ENCODE results near the gene SQSTM1.

The SQSTM1 gene

DNA sequence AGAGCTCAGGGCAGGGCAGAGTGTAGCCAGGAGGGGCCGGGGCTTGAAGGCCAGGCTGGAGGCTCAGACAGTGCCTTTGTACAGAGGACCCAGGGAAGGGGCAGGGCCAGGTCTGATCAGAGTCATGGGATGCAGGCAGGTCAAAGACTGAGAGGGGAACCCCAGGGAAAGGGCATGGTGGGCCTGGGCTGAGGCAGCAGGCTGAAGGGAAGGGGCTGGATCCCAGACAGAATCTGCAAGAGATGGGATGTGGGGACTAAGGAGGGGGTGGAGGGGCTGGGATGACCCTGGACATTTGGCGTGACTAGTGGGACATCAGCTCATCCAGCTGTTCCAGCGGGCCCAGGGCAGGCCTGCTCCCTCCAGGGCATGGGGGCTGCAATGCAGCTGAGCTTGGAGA is 53.4 kb downstream of the SQSTM1 start:
- no peak for DNase-seq (ENCODE audit: low spot score)

DNA sequence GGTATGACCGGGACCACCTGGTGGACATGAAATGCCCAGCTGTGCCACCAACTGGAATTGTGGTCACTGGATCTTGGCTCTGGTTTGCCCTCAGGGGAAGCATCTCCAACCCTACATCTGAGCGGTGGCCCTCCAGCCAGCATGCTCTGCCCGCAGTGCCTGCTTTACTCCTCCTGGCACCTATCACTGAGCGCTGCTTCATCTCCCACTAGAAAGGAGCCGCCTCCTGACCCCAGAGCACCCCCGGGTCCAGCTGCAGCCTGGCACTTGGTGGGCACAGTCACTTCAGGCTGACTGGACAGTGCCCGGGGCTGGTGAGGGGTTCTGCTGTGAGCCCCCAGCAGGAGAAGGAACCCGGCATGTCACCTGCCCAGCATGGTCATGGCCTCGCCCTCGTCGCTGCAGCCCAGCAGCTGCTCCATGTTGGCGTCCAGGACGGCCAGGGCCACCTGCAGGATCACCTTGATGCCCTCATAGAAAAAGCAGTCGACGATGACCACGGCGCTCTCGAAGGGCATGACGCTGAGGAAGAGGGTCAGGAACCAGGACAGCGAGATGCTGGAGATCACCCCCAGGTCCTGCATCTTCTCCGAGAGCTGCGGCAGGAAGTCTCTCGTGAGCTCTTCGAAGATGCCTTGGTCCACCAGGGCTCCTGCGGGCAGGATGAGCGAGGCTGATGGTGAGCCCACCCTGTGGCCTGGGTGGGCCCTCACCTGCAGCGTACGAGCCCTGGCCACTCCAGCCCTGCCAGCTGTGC is 54.0 kb downstream of the SQSTM1 start:
- DNase-seq (ENCODE audit: low spot score) = no peak

DNA sequence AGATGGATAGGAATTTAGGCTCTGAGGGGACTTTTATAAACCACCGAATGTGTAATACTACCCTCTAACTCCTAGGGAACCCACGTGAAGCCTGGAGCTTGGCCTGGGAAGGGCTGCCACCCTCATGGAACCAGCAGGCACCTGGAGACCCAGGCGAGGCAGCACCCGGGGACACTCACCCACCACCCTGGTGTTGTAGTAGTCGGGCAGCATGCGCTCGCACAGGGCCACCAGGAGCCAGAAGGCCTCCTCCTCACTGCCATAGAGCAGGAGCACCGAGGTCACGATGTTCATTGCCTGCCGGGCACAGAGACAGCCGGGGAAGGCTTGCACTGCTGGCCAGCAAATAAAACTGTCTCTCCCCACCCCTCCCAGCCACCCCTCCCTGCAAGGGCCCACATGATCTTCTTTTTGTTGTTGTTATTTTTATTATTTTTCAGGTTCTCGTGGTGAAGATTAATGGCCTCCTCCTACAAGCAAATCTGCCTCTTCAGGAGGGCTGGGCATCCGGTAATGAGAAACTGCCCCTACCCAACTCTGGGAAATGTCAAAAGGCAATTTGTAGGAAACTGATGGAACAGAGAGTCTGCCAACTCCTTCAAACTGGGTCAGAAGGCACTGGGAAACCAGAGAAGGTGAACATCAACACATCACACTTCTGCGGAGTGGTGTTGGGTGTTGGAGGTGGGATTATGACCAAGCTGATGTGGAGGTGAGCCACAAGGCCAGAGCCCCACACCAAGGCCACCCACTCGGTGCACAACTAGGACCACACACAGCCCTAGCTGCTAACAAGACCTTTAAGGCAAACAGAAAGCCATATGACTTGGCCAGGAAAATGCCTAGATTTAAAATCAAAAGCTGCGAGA is 55.3 kb downstream of the SQSTM1 start:
- DNase-seq (ENCODE audit: low spot score) = no peak

DNA sequence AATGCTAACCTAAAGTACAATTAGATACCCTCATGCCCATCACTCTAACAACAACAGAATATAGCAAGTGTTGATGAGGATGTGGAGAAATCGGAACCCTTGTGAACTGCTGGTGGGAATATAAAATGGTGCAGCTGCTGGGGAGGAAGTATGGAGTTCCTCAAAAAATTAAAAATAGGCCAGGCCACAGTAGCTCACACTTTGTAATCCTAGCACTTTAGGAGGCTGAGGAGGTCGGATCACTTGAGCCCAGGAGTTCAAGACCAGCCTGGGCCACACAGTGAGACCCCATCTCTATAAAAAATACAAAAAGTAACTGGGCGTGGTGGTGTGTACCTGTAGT is 55.9 kb downstream of the SQSTM1 start:
- no peak for DNase-seq (ENCODE audit: low spot score)

DNA sequence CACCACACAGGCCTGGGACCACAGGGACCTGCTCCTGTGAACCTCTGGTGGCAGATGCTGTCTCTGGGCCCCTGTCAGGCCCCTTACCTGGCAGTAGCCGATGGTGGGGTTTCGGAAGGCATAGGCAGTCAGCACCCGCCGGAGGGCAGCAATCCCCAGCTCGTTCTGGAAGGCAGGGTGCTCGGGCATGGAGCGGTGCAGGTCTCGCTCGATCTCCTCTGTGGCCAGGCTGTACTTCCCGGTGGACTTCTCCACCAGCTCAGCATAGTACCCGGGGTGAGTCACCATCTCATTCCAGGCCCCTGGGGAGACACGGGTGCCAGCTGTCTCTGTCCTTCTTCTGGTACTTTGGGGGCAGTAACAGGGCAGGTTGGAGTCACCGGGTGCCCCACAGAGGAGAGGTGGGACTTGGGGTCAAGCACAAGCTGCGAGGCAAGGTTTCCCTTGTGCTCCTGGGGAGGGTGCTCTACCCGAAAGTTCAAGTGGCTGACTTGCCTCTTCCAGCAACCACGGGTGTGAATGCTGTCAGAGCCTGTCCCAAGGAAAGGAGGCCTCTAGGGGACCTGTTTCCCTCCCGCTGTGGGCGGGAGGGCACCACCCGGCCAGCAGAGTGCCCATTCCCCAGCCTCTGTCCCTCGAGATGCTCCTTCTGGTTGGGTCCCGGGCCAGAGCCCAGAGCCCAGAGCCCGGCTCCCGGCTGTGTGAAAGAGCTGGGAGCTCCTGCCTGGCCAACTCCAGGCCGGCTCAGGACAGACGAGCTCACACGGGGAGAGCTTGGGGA is 57.7 kb downstream of the SQSTM1 start:
- DNase-seq (ENCODE audit: low spot score) = no peak

DNA sequence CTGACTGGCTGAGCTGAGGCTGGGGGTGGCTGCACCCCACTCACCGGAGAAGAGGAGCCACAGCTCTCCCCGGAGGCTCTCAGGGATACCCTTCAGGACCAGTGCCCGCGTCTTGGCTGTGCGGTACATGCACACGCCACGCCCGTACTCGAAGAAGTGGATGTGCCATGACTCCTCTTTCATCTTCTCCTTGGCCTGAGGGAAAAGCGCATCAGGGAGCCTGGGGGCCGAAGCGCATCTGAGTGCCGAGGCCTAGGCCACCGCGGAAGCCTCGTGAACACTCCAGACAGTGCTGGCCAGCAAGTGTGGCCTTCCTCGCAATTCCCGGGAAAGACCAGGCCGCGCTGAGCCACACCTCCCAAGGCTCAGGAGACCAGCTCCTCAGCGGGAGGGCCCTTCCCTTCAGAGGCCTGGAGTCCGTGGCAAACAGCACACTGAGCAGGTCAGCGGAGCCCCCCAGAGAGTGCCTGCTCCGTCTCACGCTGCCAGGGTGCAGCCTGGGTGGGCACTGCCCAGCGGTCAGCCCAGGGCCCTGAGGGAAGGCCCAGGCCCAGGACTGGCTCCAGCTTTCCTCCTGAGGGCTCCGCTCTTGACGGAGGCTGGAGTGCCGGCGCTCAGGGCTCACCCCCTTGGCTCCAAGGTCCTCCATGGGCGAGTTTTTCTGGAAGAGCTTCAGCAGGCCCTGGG is 58.4 kb downstream of the SQSTM1 start:
- DNase-seq (ENCODE audit: low spot score) = no peak

DNA sequence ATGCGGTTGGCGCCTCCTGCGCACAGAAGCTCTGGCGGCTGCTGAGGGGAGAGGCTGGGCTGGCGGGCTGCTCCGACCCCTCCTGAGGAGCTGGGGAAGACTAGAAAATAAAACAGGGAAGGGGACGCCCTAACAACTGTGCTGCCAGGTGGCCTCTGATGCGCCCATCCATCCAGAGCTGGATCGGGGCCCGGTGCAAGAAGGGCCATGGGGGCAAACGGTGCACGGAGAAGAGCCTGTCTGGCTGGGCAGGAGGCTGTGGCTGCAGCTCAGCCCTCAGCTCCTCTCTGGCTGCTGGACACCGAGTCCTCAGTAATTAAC is 58.9 kb downstream of the SQSTM1 start:
- no peak for DNase-seq (ENCODE audit: low spot score)

DNA sequence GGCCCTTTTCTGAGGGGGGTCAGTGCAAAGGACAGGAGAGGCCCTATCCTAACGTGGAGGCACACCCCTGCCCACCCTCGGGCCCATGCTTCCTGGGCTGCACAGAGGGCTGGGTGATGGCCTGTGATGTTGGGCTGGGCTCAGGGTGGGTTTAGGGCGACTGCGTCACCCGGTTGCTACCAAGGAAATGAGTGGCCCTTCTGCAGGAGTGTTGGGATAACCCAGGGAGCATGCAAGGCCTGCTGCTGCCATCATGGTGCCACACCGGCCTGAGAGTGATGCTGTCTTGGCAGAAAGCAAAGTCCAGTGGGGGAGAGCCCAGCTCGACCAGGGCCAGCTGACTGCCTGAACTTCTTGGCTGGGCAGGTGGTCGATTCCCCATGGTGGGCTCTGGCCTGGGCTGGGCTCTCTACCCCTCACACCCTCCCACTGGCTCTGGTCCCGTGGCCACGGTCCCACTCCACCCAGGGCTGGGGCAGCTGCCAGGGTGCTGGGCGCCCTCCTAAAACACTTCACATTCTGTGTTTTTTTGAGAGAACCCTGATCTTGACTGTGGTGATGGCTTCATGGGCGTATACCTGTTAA is 59.5 kb downstream of the SQSTM1 start:
- DNase-seq (ENCODE audit: low spot score) = no peak

DNA sequence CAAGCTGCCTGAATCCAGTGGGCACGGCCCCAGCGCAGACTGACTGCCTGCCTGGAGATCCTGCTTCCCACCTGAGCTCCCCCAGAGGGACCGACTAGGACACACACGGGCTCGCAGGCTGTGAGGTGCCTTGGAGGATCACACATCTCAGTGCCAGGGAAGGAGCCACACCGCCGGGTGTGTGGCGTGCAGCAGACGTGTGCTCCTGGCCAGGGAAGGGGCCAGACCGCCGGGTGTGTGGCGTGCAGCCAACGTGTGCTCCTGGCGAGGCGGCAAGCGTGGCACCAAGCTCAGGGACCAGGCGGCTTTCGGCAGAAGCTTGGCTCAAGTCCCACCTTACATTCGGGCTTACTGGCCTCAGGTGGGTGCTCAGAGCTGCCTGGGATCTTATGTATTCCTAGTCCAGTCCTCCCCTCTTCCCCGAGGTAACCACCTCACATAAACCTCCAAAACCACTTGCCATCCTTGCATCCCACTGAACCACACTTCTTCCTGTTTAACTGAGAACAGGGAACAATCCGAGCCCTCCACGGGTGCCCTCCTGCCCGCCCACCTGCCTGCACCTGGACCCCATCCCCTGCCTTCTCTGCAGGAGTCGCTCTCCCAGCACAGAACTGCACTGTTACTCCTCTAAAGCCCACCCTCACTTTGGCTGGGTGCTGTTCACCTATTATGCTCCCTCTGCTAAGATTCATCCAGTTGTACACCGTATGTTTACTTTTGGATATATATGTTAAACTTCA is 60.3 kb downstream of the SQSTM1 start:
- no peak for DNase-seq (ENCODE audit: low spot score)

DNA sequence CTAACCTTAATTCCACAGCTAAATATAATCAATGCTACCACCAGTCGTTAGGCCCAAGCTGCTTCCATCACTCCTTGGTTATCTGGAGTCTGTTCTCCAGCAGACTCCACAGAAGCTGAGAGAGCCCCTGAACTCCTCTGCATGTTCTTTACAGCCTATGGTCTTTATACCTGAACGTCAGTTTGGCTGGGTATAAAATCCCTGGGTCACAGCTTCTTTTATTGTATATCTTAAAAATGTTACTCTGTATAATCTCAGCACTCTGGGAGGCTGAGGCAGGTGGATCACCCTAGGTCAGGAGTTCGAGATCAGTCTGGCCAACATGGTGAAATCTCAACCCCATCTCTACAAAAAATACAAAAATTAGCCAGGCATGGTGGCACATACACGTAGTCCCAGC is 61.6 kb downstream of the SQSTM1 start:
- DNase-seq (ENCODE audit: low spot score) = no peak

DNA sequence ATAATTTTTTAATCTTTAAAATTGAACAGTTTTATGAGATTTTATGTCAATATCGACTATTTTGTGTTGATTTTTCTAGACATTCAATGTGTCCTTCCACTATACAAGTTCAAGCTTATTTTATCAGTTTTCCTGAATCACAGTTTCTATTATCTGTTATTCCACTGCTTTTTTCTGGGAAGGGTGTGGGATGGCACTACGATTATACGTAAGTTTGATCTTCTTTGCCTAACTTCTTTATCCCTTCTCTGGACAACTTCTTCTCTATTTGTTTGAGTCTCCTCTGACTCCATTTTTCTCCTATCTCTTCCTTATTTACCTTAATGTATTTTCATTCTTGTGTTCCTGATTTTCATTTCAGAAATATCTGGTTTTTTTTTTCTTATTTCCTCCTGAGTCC is 62.5 kb downstream of the SQSTM1 start:
- DNase-seq (ENCODE audit: low spot score) = no peak

DNA sequence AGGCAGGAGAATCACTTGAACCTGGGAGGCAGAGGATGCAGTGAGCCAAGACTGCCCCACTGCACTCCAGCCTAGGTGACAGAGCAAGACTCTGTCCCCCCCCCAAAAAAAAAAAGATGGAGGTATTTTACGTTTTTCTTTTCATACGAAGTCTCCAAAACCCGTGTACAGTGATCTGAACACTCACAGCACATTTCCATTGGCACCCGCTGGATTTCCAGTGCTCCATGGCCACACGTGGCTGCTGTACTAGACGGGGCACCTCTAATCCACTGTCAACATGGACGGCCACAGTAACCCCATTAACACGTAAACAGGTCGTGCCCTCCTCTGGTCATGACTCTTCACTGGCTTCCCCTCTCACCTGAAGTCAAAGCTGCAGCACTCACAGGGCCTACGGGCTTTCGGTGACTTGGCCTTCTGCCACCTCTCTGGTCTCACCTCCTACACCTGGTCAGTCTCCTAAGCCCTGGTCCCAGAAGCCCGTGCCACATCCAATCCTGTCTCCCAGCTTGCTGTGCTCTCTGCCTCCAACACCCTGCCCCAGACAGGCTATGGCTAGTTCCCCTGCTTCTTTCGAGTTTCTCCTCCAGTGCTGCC is 64.9 kb downstream of the SQSTM1 start:
- no peak for DNase-seq (ENCODE audit: low spot score)

DNA sequence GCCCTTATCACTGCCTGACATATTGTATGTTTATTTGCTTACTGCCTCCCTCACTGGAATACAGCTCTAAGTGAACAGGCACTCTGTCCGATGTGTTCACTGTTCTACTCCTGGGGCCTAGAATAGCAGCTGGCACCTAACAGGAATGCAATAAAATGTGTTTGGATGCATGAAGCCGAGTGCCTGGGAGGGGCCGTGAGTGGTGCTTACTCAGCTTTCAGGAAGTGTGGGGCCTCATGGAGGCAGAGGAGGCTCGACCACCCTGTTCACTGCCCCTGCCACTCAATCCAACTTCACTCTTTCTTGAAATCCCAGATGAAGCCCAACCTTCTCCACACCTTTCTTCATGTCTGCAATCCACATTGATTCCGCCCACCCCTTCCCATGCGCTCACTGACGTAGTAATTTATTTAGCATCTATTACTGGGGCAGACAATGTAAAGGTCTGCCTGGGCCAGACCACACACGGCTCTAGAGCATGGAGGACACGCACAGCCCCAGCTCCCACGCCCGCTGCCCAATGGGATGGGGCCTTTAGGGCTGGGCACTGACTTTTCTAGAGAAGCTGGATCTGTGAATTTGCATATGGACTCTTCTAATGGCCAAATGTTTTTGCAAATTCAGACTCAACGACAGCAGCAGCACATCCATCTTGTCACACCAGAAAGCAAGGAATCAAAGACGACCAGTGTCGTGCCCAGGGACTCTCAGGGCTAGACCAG is 65.6 kb downstream of the SQSTM1 start:
- DNase-seq (ENCODE audit: low spot score) = no peak

DNA sequence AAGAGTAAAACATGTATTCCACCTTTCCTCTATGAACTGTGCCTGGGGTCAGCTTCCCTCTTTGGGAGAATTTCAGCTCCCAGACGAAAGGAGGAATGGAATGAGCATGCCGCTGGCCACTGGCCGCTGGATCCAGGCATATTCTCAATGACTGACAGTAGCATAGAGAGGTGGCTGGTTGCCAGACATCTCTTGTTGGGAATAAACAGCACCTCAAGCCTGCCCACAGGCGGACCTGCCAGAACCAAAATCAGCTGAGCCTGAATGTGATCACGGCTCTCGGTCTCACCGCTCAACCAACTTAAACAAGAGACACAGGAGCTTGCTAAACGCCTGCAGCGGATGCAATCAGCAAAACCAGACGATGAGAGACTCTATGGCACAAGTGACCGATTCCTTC is 66.4 kb downstream of the SQSTM1 start:
- no peak for DNase-seq (ENCODE audit: low spot score)
